ENCODE data around the gene TBX3.
A peak's percentile ranks its signal among the peaks of the same experiment; 100 is the strongest.

Gene TBX3

GRCh38 chr12:114696443-114697242 lies 12.7 kb upstream of the TBX3 start:
- DNase-seq, result peak; percentile 54

- no peak for DNase-seq
Measured at GRCh38 chr12:114695305-114695592, 11.3 kb upstream of the TBX3 start.

DNA sequence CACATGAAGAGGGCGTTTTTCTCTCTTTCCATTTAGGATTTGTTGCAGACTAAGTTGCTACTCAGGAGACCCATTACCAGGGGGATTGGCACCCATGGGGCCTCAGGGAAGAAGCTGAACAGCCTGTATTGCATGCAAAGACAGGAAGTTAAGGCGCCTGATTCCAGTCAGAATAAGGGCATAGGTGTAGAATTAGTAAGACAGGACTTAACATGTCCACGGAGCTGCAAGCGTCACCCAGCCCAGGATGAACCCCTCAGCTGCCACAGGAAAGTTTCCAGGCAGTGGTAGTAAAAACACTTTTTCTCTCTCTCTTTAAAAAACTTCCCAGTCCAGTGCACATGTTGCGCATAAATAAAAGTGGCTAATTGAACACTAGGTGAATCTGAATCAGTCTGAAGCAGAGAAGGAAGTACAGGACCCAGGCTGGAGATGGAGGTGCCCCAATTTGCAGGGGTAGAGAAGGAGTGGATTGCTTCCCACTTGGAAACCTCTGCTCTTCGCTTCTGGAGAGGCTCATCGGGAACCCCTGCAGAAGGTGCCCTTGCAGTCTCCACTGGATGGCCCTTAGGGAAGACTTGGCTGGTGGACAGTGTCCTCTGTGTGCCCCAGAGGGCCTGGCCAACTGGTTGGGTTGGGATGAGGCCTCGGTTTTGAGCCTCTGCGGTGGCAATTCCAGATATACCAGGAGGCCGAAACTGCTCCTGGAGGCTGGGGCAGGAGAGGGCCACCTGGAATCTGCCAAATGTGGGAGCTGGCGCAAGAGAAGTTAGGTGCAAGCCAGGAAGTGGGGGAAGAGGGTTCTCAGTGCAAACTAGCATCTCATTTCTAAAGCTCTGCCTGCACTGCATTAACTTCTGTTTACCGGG lies 10.7 kb upstream of the TBX3 start:
- peak; percentile 24 for DNase-seq

DNA sequence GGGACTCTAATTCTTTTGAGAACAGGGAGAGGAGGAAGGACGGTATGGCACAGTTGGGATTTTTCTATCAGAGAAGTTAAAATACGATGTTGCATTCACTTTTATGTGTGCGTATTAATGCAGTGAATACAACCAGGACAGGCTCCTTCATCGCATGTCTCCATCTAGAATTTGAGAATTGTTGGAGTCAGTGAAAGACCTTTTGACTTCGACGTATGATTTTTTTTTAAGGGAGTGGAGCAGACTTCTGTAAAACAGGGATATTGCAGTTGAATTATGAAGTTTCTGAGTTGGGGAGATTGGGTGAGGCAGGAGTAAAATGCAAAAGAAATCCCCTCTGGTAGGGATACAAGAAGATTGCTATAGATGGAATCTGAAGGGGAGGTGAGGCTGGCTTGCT lies 9.6 kb upstream of the TBX3 start:
- no peak for DNase-seq

DNA sequence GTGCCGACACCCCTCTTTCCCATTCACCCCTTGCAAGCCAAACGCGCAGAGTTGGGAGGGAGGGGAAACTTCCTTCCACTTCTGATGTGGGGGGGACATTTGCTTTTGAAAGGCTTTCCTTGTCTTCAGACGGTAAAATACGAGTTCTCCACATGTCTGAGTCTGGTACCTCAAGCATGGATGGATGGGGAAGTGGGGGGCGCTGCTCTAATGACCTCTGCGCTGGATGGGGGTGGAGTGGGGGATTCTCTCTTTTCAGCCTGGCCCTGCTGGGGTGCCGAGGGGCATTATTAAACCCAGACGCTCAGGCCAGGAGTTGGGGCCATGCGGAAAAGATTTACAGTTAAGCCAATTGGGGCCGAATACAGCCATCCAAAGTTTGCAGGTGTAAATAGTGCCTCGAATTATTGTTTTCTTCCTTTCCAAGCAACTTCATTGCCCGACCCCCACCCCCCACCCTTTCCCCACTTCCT lies 9.1 kb upstream of the TBX3 start:
- no peak for DNase-seq

GRCh38 chr12:114692186-114693058 lies 8.4 kb upstream of the TBX3 start:
- DNase-seq, result peak; percentile 74

- peak; percentile 51 for DNase-seq
Measured at GRCh38 chr12:114691763-114692185, 7.8 kb upstream of the TBX3 start.

DNA sequence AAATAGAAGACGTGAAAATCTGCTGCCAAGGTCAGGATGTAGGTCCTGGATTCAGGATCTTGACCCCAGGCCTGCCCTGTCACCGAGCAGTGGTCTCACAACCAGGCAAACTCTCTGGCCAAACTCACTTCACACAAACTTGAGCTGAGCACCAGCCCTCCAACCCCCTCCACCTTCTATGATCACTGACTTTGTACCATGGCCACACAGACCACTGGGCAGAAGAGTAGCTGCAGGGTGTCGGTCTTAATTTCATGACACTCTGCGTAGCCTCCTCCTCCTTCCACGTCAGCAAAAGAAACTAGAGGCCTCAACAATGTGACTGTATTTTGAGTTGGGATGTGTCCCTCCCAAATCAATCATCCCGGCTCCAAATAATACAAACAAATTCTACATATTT lies 7.2 kb upstream of the TBX3 start:
- DNase-seq, result peak; percentile 18

DNA sequence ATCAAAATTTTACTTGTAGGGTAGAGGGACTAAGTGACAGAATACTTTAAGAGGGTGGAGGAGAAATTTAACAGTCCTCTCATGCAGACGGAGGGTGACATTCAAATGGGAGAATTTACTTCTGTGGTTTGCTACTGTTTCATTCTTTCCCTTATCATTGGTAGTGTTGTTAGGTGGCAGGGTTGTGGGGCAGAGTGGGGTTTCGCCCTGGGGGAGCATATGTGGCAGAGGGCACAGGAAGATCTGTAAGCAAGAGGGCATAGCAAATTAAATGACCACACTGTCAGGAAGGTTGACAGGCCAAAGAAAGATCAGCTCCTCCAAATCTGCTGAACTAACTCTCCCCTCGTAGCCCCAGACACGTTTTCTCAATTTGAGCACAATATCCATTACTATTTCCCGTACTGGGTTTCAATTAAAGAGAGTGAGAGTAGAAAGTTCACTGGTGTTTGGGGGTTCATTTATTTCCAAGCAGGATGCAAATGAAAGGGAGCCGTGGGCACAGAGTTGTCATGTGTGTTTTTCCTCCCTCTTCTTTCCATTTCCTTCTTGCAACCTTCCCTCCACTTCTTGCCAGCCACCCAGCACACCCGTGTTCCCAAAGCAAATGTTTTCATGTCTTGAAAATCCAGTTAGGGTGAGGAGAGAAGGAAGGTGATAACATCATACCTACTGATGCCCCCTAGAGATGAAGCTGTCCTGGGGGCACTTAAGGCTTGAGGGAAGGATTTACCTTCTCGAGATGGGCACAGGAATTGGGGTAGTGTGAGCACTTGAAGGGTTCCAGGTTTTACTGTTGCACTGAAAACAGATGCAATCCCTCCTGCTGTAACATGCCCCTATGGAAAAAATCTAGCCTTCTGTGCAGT lies 6.5 kb upstream of the TBX3 start:
- DNase-seq, result no peak

GRCh38 chr12:114689075-114689994 lies 5.4 kb upstream of the TBX3 start:
- DNase-seq, result peak; percentile 62

GRCh38 chr12:114688256-114688845 lies 4.4 kb upstream of the TBX3 start:
- DNase-seq, result no peak

GRCh38 chr12:114687802-114688201 lies 3.8 kb upstream of the TBX3 start:
- no peak for DNase-seq

DNA sequence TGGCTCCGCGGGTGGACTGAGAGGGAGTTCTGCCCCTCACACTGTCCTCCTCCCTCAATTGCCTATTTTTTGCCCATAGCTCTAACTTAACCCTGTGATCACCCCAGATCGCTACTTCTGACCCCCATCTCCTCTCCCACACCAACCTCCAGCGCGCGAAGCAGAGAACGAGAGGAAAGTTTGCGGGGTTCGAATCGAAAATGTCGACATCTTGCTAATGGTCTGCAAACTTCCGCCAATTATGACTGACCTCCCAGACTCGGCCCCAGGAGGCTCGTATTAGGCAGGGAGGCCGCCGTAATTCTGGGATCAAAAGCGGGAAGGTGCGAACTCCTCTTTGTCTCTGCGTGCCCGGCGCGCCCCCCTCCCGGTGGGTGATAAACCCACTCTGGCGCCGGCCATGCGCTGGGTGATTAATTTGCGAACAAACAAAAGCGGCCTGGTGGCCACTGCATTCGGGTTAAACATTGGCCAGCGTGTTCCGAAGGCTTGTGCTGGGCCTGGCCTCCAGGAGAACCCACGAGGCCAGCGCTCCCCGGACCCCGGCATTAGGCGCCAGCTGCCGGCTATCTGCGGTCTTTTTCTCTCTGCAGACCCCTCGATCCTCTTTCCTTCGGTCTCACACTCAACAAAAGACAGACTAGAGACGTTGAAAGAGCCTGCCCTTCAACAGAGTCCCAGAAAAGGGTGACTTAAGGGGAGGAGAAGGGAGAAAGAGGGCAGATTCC lies 3.0 kb upstream of the TBX3 start:
- DNase-seq, result peak; percentile 75

GRCh38 chr12:114686426-114686772 lies 2.4 kb upstream of the TBX3 start:
- no peak for DNase-seq

DNA sequence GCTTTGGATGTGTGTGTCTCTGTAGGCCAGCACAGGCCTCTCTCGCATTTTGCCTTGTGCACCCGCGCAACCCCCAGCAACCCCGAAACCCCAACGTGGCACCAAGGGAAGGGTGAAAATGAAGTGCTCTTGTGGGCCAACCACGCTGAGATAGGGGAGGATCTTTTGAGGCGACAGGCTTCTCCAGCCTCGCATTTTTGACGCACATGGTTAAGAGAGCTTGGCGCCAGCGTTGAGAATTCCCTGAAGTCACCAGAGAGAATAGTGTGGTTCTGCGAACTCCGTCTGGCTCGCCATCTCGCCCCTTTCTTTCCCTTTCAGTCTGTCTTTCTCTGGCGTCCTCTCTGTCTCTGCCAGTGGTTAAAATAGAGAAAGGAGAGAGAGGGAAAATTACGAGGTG lies 1.9 kb upstream of the TBX3 start:
- DNase-seq, result no peak

DNA sequence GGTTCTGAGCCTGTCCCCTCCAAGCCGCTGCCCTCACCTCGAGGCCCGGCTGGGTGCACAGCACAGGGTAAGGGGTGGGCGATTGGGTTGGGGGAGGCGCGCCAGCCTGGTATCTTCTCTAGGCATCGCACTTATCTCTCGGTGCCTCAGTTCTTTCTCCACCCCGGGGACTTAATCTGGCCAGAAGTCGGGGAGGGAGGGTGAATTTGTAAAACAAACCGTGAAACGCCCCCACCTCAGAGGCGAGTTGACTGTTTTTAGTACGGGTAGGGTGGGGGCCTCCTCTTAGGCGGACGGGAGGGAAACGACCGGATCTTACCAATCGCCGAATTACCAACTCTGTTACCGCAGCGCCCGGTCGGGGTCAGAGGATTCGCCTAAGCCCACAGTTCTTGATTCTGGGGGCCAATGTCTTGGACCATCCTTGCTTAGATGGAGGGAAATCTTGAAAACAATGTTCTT lies 1.4 kb upstream of the TBX3 start:
- DNase-seq, result no peak

- DNase-seq, result no peak
Measured at GRCh38 chr12:114684870-114685273, 897 bp upstream of the TBX3 start.

GRCh38 chr12:114683709-114684097 lies 272 bp downstream of the TBX3 start:
- peak; percentile 92 for DNase-seq

DNA sequence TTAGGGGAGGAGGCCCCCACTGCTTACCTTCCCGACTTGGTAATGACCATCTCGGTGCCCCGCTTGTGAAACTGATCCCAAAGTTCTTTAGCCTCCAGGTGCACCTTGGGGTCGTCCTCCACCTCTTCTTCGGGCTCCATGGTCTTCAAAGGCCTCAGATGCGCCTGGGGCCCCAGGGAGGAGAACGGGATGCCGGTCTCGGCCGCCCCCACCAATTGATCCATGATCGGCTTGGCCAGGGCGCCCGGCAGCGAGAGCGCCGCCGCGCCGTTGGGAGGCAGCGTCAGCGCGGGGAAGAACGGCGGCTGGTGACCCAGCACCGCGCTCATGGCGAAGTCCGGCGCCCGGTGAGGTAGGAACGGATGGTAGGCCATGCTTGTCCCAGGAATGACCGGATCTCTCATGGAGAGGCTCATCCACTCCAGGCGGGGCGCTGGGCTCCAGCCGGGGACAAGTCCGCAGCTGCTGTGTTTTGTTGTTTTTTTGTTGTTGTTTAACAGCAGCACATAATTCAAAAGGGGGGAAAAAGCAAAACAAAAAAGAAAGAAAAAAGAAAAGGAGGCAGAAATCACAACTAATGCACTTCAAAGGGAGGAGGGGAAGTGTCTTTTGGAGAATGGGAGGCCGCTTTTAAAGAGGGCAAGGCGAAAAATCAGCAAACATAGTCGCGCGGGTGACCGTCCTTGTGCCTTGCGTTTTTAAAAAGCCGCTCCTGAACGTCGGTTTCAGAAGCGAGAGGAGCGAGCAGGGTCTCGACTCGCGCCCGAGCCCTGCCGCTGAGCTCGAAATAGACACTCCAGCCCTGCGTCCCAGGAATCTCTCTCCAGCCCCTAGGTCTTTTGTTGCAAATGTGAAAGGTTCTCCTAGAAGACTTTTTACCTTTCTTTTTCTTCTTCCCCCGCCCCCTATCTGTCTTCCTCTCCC lies 928 bp downstream of the TBX3 start:
- peak; percentile 78 for DNase-seq

All from eye (tissue), 1 donor.